PC-9 (cell line): ENCODE data around the gene DRC1. TPM values are rescaled to one million over a fixed set of nuclear protein-coding genes. Genes with fewer than 3 reads are reported as not detected.

ENCODE experiments used
- BruUV-seq: library from RNA; stranded (reverse); fragments of 400-500 nt; replicated peaks from 2 replicates; lab custom pipeline; 2021; lab: Mats Ljungman, UMichigan
- CTCF ChIA-PET: fragments of 300-600 bp; sonication (Branson Sonifier 250); formaldehyde crosslinking; loops from one replicate; lab custom pipeline; 2022; ENCODE audit warnings: antibody characterized with exemption; lab: Charles Lee
- POLR2A ChIA-PET: fragments of 300-600 bp; sonication (Branson Sonifier 250); formaldehyde crosslinking; loops from one replicate; lab custom pipeline; 2022; ENCODE audit warnings: antibody characterized with exemption; ENCODE audit not compliant: unreplicated experiment; lab: Charles Lee
- DNase-seq, 2 experiments: peaks; one replicate each; pipeline versions ENCODE4 v3.0.0 to v3.0.0-alpha.2; 2015 to 2022; ENCODE audit warnings: mixed read lengths in 1 of 2
- H2AFZ ChIP-seq: fragments of 200-600 bp; sonication (generic); 2 replicates; pipeline ENCODE4 v1.8.1; 2017; ENCODE audit warnings: antibody characterized with exemption
- H3F3A ChIP-seq: fragments of 200-600 bp; sonication (generic); 2 replicates; pipeline ENCODE4 v1.8.1; 2017; ENCODE audit warnings: antibody characterized with exemption, mild to moderate bottlenecking, low read depth; ENCODE audit not compliant: insufficient read depth
- H3K27ac ChIP-seq: fragments of 200-600 bp; sonication (generic); 2 replicates; pipeline ENCODE4 v1.6.1; 2016; ENCODE audit warnings: mixed run types
- H3K27me3 ChIP-seq: fragments of 200-600 bp; sonication (generic); 2 replicates; pipeline ENCODE4 v1.6.1; 2016; ENCODE audit warnings: low read depth, mixed run types; ENCODE audit not compliant: insufficient read depth
- H3K36me3 ChIP-seq: fragments of 200-600 bp; sonication (generic); 2 replicates; pipeline ENCODE4 v1.6.1; 2016; ENCODE audit warnings: low read depth, mixed run types
- H3K4me1 ChIP-seq: fragments of 200-600 bp; sonication (generic); replicated peaks from 2 replicates; pipeline ENCODE4 v1.6.1; 2016; ENCODE audit warnings: mixed run types; ENCODE audit not compliant: insufficient read depth
- H3K4me2 ChIP-seq: fragments of 200-600 bp; sonication (generic); 2 replicates; pipeline ENCODE4 v1.6.1; 2017; ENCODE audit warnings: mixed run types
- H3K4me3 ChIP-seq: fragments of 200-600 bp; sonication (generic); 2 replicates; pipeline ENCODE4 v1.6.1; 2016; ENCODE audit warnings: mixed run types
- H3K79me2 ChIP-seq: fragments of 200-600 bp; sonication (generic); 2 replicates; pipeline ENCODE4 v1.6.1; 2017; ENCODE audit warnings: low read depth, mixed run types
- H3K9me2 ChIP-seq: fragments of 200-600 bp; sonication (generic); 2 replicates; pipeline ENCODE4 v1.8.1; 2017; ENCODE audit warnings: mild to moderate bottlenecking; ENCODE audit not compliant: insufficient read depth
- H3K9me3 ChIP-seq: fragments of 200-600 bp; sonication (generic); 2 replicates; pipeline ENCODE4 v1.8.1; 2016; ENCODE audit warnings: low read depth; ENCODE audit not compliant: insufficient read depth
- H4K20me1 ChIP-seq: fragments of 200-600 bp; sonication (generic); 2 replicates; pipeline ENCODE4 v1.8.1; 2017; ENCODE audit not compliant: insufficient read depth
- CTCF ChIP-seq: fragments of 200-600 bp; sonication (generic); conservative IDR thresholded peaks from 2 replicates; pipeline ENCODE4 v1.6.1; 2017; ENCODE audit warnings: mixed run types, antibody characterized with exemption, mild to moderate bottlenecking, moderate library complexity
- EZH2 ChIP-seq: fragments of 200-600 bp; sonication (generic); IDR thresholded peaks from 2 replicates; pipeline ENCODE4 v1.8.0; 2017; ENCODE audit warnings: antibody characterized with exemption, low read depth
- intact Hi-C: fragments of 100-400 bp; cut with micrococcal nuclease; formaldehyde crosslinking; loops from one replicate; pipeline ENCODE4 v1.10.0; 2022; ENCODE audit not compliant: unreplicated experiment
- total RNA-seq: library from RNA; stranded (reverse); gene quantifications from 2 replicates; pipeline ENCODE4 v1.2.3, GENCODE V29; 2021

Gene DRC1
- total RNA-seq, 1 experiment from 2014 or later, result 6.4 TPM

DNA sequence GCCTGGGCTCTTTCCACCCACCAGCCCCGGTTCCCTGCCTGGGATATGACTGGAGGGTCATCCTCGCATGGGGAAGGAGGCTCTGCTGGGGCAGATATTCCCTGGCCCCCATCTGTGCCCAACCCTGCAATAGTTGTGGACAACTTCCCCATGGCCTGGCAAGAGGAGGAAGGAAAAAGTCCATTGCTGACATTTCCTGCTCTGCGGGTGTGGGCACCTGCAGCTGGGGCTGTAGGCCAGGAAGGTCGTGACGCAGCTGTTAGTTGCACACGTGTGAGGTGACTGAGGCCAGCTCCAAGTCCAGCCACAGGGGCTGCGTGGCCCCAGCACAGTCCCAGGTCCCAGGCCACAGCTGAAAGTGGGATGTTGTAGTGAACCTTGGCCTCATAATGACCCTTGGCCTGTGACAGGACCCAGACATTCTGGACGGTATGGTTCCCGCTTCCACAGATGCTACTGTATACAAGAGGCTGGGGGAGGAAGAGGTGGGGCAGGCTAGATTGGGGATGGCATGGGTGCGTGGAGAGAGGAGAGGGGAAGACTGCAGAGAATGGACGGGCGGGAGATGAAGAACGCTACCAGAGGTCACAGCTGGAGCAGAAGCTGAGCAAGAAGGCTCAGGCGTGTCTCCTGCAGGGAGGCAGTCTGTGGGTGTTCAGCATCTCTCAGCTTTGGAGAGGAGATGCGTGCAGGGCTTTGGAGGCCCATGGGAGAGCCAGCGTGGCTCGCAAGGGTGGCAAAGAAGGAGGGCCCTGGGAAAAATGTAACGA, 54.1 kb downstream of the DRC1 start:
- POLR2A ChIA-PET, result no interaction called here
- Histone ChIP-seq H3K4me3 (no peak overlapping the region), H3K36me3 (no peaks in the 10 kb centered on the region), H3K27ac (peak overlapping the region; percentile 85), H2AFZ (no peak overlapping the region), H3K4me1 (peaks cover 34% of the 10 kb centered on the region), H3K27me3 (no peaks in the 10 kb centered on the region), H3F3A (peaks cover 11% of the 10 kb centered on the region; the same call in 1 of the 2 replicates), H3K9me2 (no peaks in the 10 kb centered on the region), H3K9me3 (no peaks in the 10 kb centered on the region), H4K20me1 (no peaks in the 10 kb centered on the region), H3K4me2 (peak overlapping the region; percentile 63), H3K79me2 (no peaks in the 10 kb centered on the region)
- no peak for DNase-seq
- no TSS peak for BruUV-seq
- TF ChIP-seq CTCF, result no peak
- no peak for TF ChIP-seq EZH2
- CTCF ChIA-PET, result interaction anchor here (0.7 to 0.9 kb wide), 3 partner anchors 51 to 289 kb away, joined by 3 to 4 read pairs (median 4); no protein-coding TSS in a partner anchor
- intact Hi-C loops, result loop anchor here (5.0 kb wide), 1 partner anchor 49 kb away; no protein-coding TSS in a partner anchor

DNA sequence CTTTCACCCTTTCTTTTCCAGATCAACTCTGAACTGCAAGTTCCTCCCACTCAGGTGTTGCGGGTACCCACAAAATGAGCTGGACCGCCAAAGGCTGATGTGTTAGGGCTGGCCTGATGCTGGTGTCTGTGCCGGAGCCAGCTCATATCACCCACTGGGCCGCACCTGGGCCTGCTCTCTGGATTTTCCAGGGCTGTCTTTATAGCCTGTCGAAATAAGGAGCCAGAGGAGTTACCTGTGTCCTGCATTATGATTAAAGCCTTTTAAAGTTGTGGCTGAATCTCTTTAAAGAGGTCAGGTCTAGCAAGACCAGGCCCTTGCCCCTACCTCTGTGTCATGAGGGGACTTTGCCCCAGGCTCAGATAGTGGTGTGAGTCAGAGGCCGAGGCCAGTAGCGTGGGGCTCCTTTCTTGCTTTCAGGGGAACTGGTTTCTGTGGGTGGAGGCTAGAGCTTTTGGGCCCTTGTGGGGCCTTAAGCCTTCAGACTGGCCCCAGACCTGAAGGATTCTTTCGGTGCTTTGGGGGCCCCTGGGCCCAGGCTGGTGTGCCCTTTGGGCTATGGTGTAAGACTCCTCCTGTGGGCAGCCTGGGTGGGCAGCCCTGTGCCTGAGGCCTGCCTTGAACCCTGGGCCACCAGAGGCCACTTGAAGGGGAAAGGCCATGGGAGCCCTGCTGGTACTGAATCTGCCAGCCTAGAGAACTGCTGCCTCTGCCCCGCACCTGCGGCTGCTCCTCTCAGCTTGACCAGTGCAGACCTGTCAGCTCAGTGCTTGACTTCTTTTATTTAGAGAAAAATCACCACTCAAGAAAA, 54.9 kb downstream of the DRC1 start:
- intact Hi-C loops, result loop anchor here (5.0 kb wide), 1 partner anchor 49 kb away; no protein-coding TSS in a partner anchor
- ChIA-PET POLR2A (interaction anchor here (0.6 kb wide), 1 partner anchor 111 kb away, joined by 4 read pairs; the partner anchor contains the start of gene SELENOI), CTCF (interaction anchor here (0.6 to 0.9 kb wide), 3 partner anchors 11 to 289 kb away, joined by 3 to 7 read pairs (median 4); no protein-coding TSS in a partner anchor)
- H3K36me3 ChIP-seq, result no peaks in the 10 kb centered on the region
- H3K4me1 ChIP-seq, result peaks cover 34% of the 10 kb centered on the region
- peak overlapping the region; percentile 85 for H3K27ac ChIP-seq
- H3K79me2 ChIP-seq, result no peaks in the 10 kb centered on the region
- peaks cover 11% of the 10 kb centered on the region; the same call in 1 of the 2 replicates for H3F3A ChIP-seq
- H3K4me3 ChIP-seq, result no peak overlapping the region
- TF ChIP-seq CTCF, result no peak
- no peak for TF ChIP-seq EZH2
- H3K9me3 ChIP-seq, result no peaks in the 10 kb centered on the region
- no peaks in the 10 kb centered on the region for H3K27me3 ChIP-seq
- H4K20me1 ChIP-seq, result no peaks in the 10 kb centered on the region
- no TSS peak for BruUV-seq
- DNase-seq, result peak; percentile 76 to 94
- peak overlapping the region; percentile 63 for H3K4me2 ChIP-seq
- no peaks in the 10 kb centered on the region for H3K9me2 ChIP-seq
- peak overlapping the region; percentile 68; the same call in 1 of the 2 replicates for H2AFZ ChIP-seq

DNA sequence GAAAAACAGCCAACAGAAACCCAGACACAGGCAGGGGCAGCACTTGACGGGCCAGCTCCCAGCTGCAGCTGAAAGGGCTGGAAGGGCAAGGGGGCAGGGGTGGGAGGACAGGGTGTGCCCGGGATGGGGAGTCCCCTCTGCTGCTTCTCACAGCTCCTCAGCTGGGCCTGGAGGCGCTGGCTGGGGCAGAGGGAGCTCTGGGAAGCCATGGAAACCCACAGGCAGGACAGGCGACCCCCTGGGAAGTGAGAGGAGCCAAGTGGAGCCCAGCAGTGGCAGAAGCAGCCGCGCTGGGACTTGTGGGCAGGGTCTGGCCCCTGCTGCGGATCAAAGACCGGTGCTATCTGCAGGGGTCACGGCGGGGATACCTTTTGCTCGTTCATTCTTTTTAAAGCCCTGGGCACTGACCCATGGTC, 55.5 kb downstream of the DRC1 start:
- no peaks in the 10 kb centered on the region for H3K36me3 ChIP-seq
- peaks cover 11% of the 10 kb centered on the region; the same call in 1 of the 2 replicates for H3F3A ChIP-seq
- DNase-seq, result no peak
- H3K79me2 ChIP-seq, result no peaks in the 10 kb centered on the region
- H3K4me3 ChIP-seq, result no peak overlapping the region
- peaks cover 36% of the 10 kb centered on the region for H3K4me1 ChIP-seq
- no peaks in the 10 kb centered on the region for H3K27me3 ChIP-seq
- intact Hi-C loops, result loop anchor here (5.0 kb wide), 1 partner anchor 50 kb away; no protein-coding TSS in a partner anchor
- H4K20me1 ChIP-seq, result no peaks in the 10 kb centered on the region
- peak overlapping the region; percentile 85 for H3K27ac ChIP-seq
- H3K9me2 ChIP-seq, result no peaks in the 10 kb centered on the region
- BruUV-seq, result TSS peak; percentile 26
- peak overlapping the region; percentile 63 for H3K4me2 ChIP-seq
- 0 out of 2 replicates have a peak overlapping the region, but pooled peaks have one; percentile 68 for H2AFZ ChIP-seq
- TF ChIP-seq EZH2, result no peak
- TF ChIP-seq CTCF, result no peak
- ChIA-PET POLR2A (interaction anchor here (0.6 kb wide), 1 partner anchor 112 kb away, joined by 4 read pairs; the partner anchor contains the start of gene SELENOI), CTCF (interaction anchor here (0.6 to 0.9 kb wide), 2 partner anchors 10 to 53 kb away, joined by 4 to 7 read pairs; no protein-coding TSS in a partner anchor)
- H3K9me3 ChIP-seq, result no peaks in the 10 kb centered on the region
